GM12873 (cell line): Measurements from ENCODE around the gene CREB5.

Source experiments
- CTCF ChIP-seq: IDR thresholded peaks from 2 replicates; pipeline ENCODE4 v1.5.1; 2012; ENCODE audit warnings: low read depth, mild to moderate bottlenecking, moderate library complexity, low read length, control low read depth; ENCODE audit not compliant: insufficient read depth; ENCODE audit errors: missing control alignments

Gene CREB5

GRCh38 chr7:28392289-28392688 is 20.0 kb upstream of the CREB5 start:
- TF ChIP-seq CTCF: no peak

- no peak for TF ChIP-seq CTCF
These were observed 16.9 kb upstream of the CREB5 start for GRCh38 chr7:28395404-28395803.

GRCh38 chr7:28395831-28396230 is 16.5 kb upstream of the CREB5 start:
- TF ChIP-seq CTCF: no peak

GRCh38 chr7:28397141-28397540 is 15.2 kb upstream of the CREB5 start:
- no peak for TF ChIP-seq CTCF

GRCh38 chr7:28400838-28401360 is 11.4 kb upstream of the CREB5 start:
- TF ChIP-seq CTCF: no peak

GRCh38 chr7:28405662-28406061 is 6.7 kb upstream of the CREB5 start:
- TF ChIP-seq CTCF: no peak

GRCh38 chr7:28406192-28406591 is 6.1 kb upstream of the CREB5 start:
- no peak for TF ChIP-seq CTCF
